Vagina (tissue), 2 donors: ENCODE data around the gene EID1. TPM values are rescaled to one million over a fixed set of nuclear protein-coding genes. Genes with fewer than 3 reads are reported as not detected.

Source experiments
- DNase-seq, 2 donors: peaks; one replicate each; pipeline ENCODE4 v3.0.0-alpha.2; 2017; ENCODE audit errors: extremely low spot score in 2 of 2
- H3K27ac ChIP-seq: fragments of 200-600 bp; sonication (generic); one replicate; pipeline ENCODE4 v1.5.1; 2019
- H3K27me3 ChIP-seq: fragments of 200-600 bp; sonication (generic); one replicate; pipeline ENCODE4 v1.5.1; 2019
- H3K36me3 ChIP-seq, 2 donors: fragments of 200-600 bp; sonication (generic); one replicate each; pipeline ENCODE4 v1.5.1; 2017 to 2019
- H3K4me1 ChIP-seq: fragments of 200-600 bp; sonication (generic); one replicate; pipeline ENCODE4 v1.5.1; 2019
- H3K4me3 ChIP-seq, 2 donors: fragments of 200-600 bp; sonication (generic); 1 replicate in 1 of 2; 2 replicates in 1 of 2; pipeline ENCODE4 v1.5.1; 2016 to 2019
- H3K9me3 ChIP-seq: fragments of 200-600 bp; sonication (generic); one replicate; pipeline ENCODE4 v1.5.1; 2019
- POLR2A ChIP-seq, 2 donors: fragments of 450-650 bp; IDR thresholded peaks; one replicate each; pipeline ENCODE4 v1.6.1; 2017; ENCODE audit warnings: antibody characterized with exemption in 2 of 2, mild to moderate bottlenecking in 2 of 2, moderate library complexity in 2 of 2
- POLR2AphosphoS5 ChIP-seq, 2 donors: sonication (generic); formaldehyde crosslinking; IDR thresholded peaks; one replicate each; pipeline ENCODE4 v1.9.0; 2017; ENCODE audit warnings: antibody characterized with exemption in 2 of 2, mild to moderate bottlenecking in 2 of 2, low read depth in 1 of 2; ENCODE audit not compliant: insufficient read depth in 1 of 2
- intact Hi-C: fragments of 100-400 bp; cut with DNase I; formaldehyde crosslinking; loops from one replicate; pipeline ENCODE4 v1.15.1; 2023
- total RNA-seq: library from RNA; depleted of rRNA; stranded (reverse); fragments of >200 nt; gene quantifications from one replicate; pipeline ENCODE4 v1.2.3, GENCODE V29; 2016
- TF ChIP-seq, protein P1 (sequence below), 3 experiments: fragments of 450-650 bp in 2 of 3; fragments of 200-600 bp in 1 of 3; sonication (generic) in 1 of 3; IDR thresholded peaks; one replicate each; pipeline ENCODE4 v1.5.1; 2017 to 2019; ENCODE audit warnings: antibody characterized with exemption in 3 of 3, mild to moderate bottlenecking in 2 of 3, moderate library complexity in 2 of 3

Gene EID1
- total RNA-seq, 1 donor from 2014 or later: 175 TPM

- DNase-seq: no peak
- TF ChIP-seq, protein P1, sequence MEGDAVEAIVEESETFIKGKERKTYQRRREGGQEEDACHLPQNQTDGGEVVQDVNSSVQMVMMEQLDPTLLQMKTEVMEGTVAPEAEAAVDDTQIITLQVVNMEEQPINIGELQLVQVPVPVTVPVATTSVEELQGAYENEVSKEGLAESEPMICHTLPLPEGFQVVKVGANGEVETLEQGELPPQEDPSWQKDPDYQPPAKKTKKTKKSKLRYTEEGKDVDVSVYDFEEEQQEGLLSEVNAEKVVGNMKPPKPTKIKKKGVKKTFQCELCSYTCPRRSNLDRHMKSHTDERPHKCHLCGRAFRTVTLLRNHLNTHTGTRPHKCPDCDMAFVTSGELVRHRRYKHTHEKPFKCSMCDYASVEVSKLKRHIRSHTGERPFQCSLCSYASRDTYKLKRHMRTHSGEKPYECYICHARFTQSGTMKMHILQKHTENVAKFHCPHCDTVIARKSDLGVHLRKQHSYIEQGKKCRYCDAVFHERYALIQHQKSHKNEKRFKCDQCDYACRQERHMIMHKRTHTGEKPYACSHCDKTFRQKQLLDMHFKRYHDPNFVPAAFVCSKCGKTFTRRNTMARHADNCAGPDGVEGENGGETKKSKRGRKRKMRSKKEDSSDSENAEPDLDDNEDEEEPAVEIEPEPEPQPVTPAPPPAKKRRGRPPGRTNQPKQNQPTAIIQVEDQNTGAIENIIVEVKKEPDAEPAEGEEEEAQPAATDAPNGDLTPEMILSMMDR (IDR thresholded peaks at IDR 0.05): no peak
- TF ChIP-seq POLR2AphosphoS5 (IDR thresholded peaks at IDR 0.05; ENCODE audit: insufficient read depth in 1 of 2, low read depth in 1 of 2) (no peak), POLR2A (IDR thresholded peaks at IDR 0.05) (no peak)
- peaks cover 10% of the 10 kb centered on the region for H3K4me1 ChIP-seq
- no peaks in the 10 kb centered on the region for H3K36me3 ChIP-seq
- no peaks in the 10 kb centered on the region for H3K27me3 ChIP-seq
- no peak overlapping the region for H3K4me3 ChIP-seq
- H3K9me3 ChIP-seq: no peaks in the 10 kb centered on the region
- intact Hi-C loops: no loop called here
- H3K27ac ChIP-seq: no peak overlapping the region
Measured at GRCh38 chr15:48893311-48893710, 15.4 kb downstream of the EID1 start.

DNA sequence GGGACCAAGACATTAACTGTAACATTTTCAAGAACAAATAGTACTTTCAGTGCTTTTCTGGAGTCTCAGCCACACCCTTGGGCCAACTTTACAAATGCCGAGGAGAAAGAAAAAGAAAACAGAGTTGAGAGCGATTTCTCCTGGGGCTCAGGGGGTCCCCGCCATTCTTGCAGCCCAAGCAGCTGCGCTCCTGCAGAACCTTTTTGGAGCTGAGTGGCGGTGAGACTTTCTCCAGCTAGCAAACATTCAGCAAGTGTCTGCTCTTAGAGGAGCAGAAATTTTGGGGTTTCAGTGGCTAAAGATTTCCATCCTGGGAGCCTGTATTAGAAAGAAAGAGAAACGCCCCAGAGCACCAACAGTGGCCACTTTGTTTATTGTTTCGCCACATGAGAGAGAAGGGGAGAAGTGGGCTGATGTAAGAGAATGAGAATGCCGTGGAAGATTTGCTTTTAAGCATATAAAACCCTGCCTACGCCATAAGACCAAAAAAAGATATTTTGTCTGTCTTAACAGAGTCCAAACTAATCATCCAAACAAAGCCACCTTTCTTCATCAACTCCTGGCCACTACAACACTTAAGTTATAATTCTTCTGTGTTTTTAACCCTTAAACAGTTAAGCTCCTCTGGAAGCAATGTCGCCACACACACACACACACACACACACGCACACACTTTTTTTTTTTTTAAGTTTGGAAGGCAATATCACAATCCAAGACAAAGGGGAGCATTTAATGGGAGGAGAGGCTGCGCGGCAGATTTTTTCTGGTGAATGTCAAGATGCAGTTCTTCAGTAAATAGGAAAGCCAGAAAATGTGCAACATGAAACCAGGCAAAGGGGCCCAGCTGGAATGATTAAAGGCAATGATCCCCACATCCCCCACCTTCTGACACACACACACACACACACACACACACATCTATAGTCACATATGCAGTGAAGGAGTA lies 19.2 kb downstream of the EID1 start:
- no peaks in the 10 kb centered on the region for H3K36me3 ChIP-seq
- no peaks in the 10 kb centered on the region for H3K9me3 ChIP-seq
- peaks cover 13% of the 10 kb centered on the region for H3K4me1 ChIP-seq
- peak overlapping the region; percentile 16 to 27 for H3K4me3 ChIP-seq
- no peaks in the 10 kb centered on the region for H3K27me3 ChIP-seq
- DNase-seq: no peak
- peak overlapping the region; percentile 54 for H3K27ac ChIP-seq
- no peak for TF ChIP-seq POLR2AphosphoS5 (IDR thresholded peaks at IDR 0.05; ENCODE audit: insufficient read depth in 1 of 2, low read depth in 1 of 2)
- TF ChIP-seq, protein P1 (IDR thresholded peaks at IDR 0.05): no peak
- TF ChIP-seq POLR2A (IDR thresholded peaks at IDR 0.05): no peak
- intact Hi-C loops: no loop called here

- DNase-seq: no peak
- intact Hi-C loops: no loop called here
- Histone ChIP-seq H3K27ac (peak overlapping the region; percentile 54), H3K4me3 (no peak overlapping the region), H3K27me3 (no peaks in the 10 kb centered on the region), H3K4me1 (peaks cover 13% of the 10 kb centered on the region), H3K9me3 (no peaks in the 10 kb centered on the region), H3K36me3 (no peaks in the 10 kb centered on the region)
- TF ChIP-seq POLR2AphosphoS5 (IDR thresholded peaks at IDR 0.05; ENCODE audit: insufficient read depth in 1 of 2, low read depth in 1 of 2) (no peak), POLR2A (IDR thresholded peaks at IDR 0.05) (no peak)
- TF ChIP-seq, protein P1 (IDR thresholded peaks at IDR 0.05): no peak
Measured at GRCh38 chr15:48898032-48898431, 20.1 kb downstream of the EID1 start.

GRCh38 chr15:48898446-48898845 lies 20.5 kb downstream of the EID1 start:
- DNase-seq: no peak
- TF ChIP-seq POLR2AphosphoS5 (IDR thresholded peaks at IDR 0.05; ENCODE audit: insufficient read depth in 1 of 2, low read depth in 1 of 2) (no peak), POLR2A (IDR thresholded peaks at IDR 0.05) (no peak)
- TF ChIP-seq, protein P1 (IDR thresholded peaks at IDR 0.05): no peak
- Histone ChIP-seq H3K27ac (peak overlapping the region; percentile 54), H3K4me1 (peaks cover 13% of the 10 kb centered on the region), H3K9me3 (no peaks in the 10 kb centered on the region), H3K36me3 (no peaks in the 10 kb centered on the region), H3K4me3 (no peak overlapping the region), H3K27me3 (no peaks in the 10 kb centered on the region)
- intact Hi-C loops: no loop called here

- Histone ChIP-seq H3K27ac (no peak overlapping the region), H3K36me3 (no peaks in the 10 kb centered on the region), H3K27me3 (no peaks in the 10 kb centered on the region), H3K4me3 (no peak overlapping the region), H3K9me3 (no peaks in the 10 kb centered on the region), H3K4me1 (peaks cover 13% of the 10 kb centered on the region)
- no peak for DNase-seq
- intact Hi-C loops: no loop called here
- TF ChIP-seq POLR2A (IDR thresholded peaks at IDR 0.05) (no peak), POLR2AphosphoS5 (IDR thresholded peaks at IDR 0.05; ENCODE audit: insufficient read depth in 1 of 2, low read depth in 1 of 2) (no peak)
- TF ChIP-seq, protein P1 (IDR thresholded peaks at IDR 0.05): no peak
Measured at GRCh38 chr15:48899793-48900192, 21.9 kb downstream of the EID1 start.
